HG03565 (cell line): ENCODE results near the gene OR6B2.
"Not testable (repeated sequence)": the region's sequence is repeated elsewhere in the genome, so short reads cannot be mapped to it uniquely, and the experiment has no call there.

Source experiments
- ATAC-seq: cut with Tn5 transposase; IDR thresholded peaks from one replicate; pipeline ENCODE4 v1.9.1; 2021; ENCODE audit warnings: mild to moderate bottlenecking, moderate library complexity; ENCODE audit not compliant: unreplicated experiment

Gene OR6B2

DNA sequence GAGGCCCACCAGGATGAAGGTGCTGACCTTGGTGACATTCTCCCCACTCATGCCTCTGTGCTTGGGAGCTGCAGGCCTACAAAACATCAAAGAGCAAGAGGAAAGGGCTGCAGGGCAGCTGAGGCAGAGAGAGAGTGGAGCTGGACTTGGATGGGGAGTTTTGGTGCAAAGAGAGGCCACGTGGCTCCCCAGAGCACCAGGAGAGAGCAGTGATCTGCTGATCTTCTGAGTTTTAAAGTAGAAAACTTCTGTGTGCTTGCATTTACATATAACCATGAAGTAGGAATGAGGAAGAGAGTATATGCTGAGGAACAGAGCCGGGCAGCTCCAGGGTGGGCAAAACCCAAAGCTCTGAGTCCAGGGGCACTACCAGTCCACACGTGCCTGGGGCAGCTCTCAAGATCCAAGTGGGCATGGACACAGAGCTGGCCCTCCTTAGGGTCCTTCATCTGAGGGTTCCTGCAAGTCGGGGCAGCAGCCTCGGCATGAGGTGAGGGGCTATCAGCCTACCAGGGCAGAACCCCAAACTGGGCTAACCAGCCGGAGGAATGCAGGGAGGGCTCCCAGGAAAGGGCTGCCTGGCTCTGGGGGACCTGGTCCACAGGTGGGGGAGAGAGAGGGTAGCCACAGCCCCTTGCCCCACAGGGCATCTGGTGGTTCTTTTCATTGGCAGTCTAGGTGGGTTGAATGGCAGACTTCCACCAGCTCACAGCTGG is at the start of gene OR6B2:
OR6B2 (minus strand) TSS at position 51 of the 716 bp plus-strand sequence; CDS start at position 51, 0 bp downstream.
- ATAC-seq = no peak

- ATAC-seq = no peak
Measured at GRCh38 chr2:240078631-240079030, 48.4 kb upstream of the OR6B2 start.

GRCh38 chr2:240077442-240077841 is 47.2 kb upstream of the OR6B2 start:
- no peak for ATAC-seq

DNA sequence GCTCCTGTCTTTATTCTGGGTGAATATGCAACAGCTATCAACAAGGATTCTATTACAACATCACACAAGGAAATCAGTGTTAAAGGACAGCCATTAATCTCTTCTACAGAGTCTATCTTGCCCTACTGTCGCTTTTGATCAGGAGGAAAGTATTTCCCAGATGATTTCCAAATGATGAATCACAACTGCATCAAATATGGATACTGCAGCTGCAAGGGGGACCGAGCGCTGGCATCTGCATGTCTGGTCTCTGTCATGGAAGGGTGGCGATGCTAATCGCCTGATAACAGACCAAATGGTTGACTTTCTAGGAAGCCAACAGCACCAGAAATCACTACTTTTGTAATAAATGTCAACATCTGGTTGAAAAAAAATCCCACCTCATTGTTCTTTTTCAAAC is 44.3 kb upstream of the OR6B2 start:
- ATAC-seq = no peak

DNA sequence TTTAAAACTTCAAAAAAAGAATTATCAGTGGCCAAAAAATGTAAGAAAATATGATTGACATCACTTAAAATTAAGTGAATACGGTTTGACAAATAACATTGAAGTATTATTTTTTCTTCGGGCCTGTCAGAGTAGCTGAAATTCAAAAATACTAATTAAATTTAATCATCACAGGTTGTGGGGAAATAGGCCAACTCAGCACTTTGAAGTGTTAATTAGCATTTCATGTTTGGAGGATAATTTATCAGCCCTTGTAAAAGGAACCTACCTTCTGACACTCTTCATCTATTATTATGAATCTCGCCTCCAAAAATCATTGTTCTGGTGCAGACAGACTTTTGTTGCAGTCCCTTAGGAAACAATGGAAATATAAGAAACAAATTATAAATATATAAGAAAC is 40.7 kb upstream of the OR6B2 start:
- ATAC-seq = no peak

GRCh38 chr2:240069829-240070228 is 39.6 kb upstream of the OR6B2 start:
- no peak for ATAC-seq

GRCh38 chr2:240068193-240068592 is 38.0 kb upstream of the OR6B2 start:
- no peak for ATAC-seq

- ATAC-seq = no peak
Measured at GRCh38 chr2:240066489-240066888, 36.3 kb upstream of the OR6B2 start.

DNA sequence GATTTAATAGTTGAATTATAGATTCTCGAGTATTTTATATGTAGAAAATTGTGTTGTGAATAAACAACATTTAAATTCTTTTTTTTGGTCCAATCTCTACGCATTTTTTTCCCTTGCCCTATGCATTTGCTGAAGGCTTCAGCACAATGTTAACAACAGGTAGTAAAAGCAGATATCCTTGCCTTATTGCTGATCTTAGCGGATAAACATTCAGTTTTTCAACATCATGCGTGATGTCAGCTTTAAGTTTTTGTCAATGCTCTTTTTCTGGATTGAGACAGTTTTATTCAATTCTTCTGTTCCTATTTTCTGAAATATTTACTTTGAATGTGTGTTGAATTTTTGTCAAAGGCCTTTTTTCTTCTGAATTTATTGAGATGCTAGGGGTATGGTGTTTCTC is 34.7 kb upstream of the OR6B2 start:
- no peak for ATAC-seq

GRCh38 chr2:240060977-240061591 is 30.9 kb upstream of the OR6B2 start:
- ATAC-seq = no peak

GRCh38 chr2:240056678-240057077 is 26.4 kb upstream of the OR6B2 start:
- no peak for ATAC-seq

GRCh38 chr2:240055177-240055917 is 25.1 kb upstream of the OR6B2 start:
- no peak for ATAC-seq

DNA sequence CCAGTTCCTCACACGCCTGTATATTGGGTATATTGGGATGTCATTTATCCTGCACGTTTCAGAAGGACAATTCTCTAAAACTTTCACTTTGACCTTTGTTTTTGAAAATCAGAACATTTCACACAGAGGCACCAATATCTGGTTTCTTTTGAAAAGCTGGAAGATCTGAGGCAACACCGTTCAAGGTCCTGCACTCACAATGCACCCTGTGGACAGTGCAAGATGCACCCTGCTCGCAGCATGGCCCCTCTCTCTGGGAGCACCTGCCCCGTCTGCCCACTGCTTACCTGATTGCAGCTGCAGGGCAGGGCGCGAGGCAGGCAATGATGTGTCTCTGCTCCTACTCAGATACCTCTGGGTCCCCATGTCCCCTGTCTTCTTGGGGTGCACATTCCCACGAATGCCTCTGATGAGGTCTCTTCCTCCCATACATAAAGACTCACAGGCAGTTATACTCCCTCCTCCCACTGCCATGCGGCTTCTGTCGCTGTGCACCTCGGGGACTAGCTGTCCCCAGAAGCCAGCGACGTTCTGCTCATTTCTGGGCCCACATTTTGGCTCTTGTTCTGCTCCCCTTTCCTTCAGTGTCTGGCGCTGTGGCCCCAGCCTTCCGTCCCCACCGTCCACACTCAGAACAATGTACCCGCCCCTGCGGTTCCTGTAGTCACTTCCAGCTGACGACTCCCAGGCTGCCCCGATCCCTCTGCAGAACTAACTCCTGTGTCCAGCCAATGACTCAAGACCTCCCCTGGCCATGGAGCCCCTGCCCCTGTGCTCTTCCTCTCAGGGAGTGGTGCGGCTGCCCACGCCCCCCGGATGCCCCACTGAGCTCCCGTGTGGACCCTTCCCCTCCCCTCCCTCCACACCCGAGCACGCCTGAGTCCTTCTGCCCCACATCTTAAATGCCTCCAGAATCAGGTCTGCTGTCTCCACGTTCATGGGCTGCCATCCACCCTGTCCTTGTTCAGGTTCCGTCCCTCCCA is 23.2 kb upstream of the OR6B2 start, which contains the start of gene OR6B3:
OR6B3 (minus strand) TSS at position 349 of the 983 bp plus-strand sequence.
- no peak for ATAC-seq

GRCh38 chr2:240052524-240052923 is 22.3 kb upstream of the OR6B2 start:
- ATAC-seq = no peak

GRCh38 chr2:240051697-240052096 is 21.5 kb upstream of the OR6B2 start:
- no peak for ATAC-seq

GRCh38 chr2:240050278-240050677 is 20.0 kb upstream of the OR6B2 start:
- no peak for ATAC-seq

DNA sequence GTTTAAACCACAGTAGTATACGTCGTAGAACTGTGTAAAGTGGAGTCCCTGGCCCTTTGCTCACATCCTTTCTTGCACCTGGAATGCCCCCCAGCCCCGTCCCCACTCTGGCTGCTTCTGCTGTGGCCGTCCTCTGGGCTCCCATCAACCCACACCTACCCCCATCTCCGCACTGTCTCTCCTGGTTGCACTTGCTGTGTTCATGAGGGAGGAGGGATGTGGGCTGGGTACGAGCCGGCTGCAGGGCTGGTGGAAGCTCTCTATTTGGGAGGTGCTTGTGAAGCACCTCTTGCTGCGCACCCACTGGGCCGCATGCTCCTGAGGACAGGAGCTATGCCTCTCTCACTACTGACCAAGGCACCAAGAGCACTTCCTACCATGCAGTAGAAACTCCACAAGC is 18.0 kb upstream of the OR6B2 start:
- ATAC-seq = no peak

GRCh38 chr2:240045098-240045497 is 14.9 kb upstream of the OR6B2 start:
- no peak for ATAC-seq

- ATAC-seq = not testable (repeated sequence)
Measured at GRCh38 chr2:240044096-240044495, 13.9 kb upstream of the OR6B2 start.

GRCh38 chr2:240043279-240043989 is 13.2 kb upstream of the OR6B2 start:
- ATAC-seq = no peak
